ENCODE results near the gene NDST3.

Gene NDST3

DNA sequence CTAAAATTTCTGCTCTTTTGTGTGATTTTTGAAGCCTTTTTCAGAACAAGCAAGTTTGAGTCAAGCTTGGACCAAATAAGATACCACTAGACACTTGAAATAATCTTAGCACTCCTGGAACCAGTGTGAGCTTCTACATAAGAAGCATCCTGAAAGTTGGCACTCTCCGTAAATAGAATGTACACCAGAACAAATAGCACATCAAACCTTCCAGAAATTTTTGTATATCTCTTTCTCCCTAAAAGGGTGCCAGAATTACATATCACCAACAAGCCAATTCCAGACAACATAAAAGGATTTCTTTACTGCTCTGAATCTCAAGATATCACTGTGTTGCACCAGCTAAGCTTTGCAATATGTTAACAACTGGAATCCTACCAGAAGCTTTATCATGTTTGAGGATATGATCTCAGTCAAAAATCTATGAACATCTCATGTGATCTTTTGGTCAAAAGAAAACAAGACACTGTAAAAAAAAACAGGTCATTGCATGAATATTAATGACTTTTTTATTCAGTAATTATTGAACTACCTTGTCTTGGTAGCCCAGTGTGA, 201.4 kb downstream of the NDST3 start:
- ChIA-PET CTCF (interaction anchor here (0.7 kb wide), 1 partner anchor 439 kb away, joined by 4 read pairs; no protein-coding TSS in a partner anchor), POLR2A (no interaction called here)
- no peak for TF ChIP-seq LEF1 (IDR thresholded peaks at IDR 0.05; ENCODE audit: borderline replicate concordance)
- TF ChIP-seq, protein P1, sequence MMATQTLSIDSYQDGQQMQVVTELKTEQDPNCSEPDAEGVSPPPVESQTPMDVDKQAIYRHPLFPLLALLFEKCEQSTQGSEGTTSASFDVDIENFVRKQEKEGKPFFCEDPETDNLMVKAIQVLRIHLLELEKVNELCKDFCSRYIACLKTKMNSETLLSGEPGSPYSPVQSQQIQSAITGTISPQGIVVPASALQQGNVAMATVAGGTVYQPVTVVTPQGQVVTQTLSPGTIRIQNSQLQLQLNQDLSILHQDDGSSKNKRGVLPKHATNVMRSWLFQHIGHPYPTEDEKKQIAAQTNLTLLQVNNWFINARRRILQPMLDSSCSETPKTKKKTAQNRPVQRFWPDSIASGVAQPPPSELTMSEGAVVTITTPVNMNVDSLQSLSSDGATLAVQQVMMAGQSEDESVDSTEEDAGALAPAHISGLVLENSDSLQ (IDR thresholded peaks at IDR 0.05): no peak
- no peak for TF ChIP-seq HDGF (IDR thresholded peaks at IDR 0.05; ENCODE audit: borderline replicate concordance)
- TF ChIP-seq SP1 (IDR thresholded peaks at IDR 0.05): no peak
- TF ChIP-seq BHLHE40 (IDR thresholded peaks at IDR 0.05; ENCODE audit: borderline replicate concordance): no peak
- no peak for TF ChIP-seq ARNT (IDR thresholded peaks at IDR 0.05)
- no peak for TF ChIP-seq L3MBTL2 (conservative IDR thresholded peaks at IDR 0.05)
- TF ChIP-seq TARDBP (IDR thresholded peaks at IDR 0.05): no peak
- no peak for TF ChIP-seq CTBP1 (IDR thresholded peaks at IDR 0.05; ENCODE audit: borderline replicate concordance)
- no peak for TF ChIP-seq FOXM1 (IDR thresholded peaks at IDR 0.05; ENCODE audit: borderline replicate concordance)
- no peak for TF ChIP-seq ZNF384 (IDR thresholded peaks at IDR 0.05)
- no peak for TF ChIP-seq SUZ12 (IDR thresholded peaks at IDR 0.05)
- TF ChIP-seq NFRKB (IDR thresholded peaks at IDR 0.05): no peak
- DNase-seq (ENCODE audit: extremely low spot score): no peak

DNA sequence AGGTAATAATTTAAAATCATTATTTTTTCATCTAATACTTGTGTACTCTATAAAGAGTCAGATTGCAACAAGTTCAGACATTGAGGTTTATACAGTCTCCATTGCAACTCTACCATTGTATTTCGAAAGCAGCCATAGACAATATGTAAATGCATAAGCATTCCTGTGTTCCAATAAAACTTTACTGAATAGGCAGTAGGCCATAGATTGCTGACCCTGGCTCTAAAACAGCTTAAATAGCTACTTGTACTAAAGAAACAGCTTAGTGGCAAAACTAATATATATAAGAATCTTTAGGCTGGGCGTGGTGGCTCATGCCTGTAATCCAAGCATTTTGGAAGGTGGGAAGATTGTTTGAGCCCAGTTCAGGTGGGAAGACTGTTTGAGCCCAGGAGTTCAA, 203.2 kb downstream of the NDST3 start:
- POLR2A ChIA-PET: no interaction called here
- CTCF ChIA-PET: no interaction called here
- no peak for DNase-seq (ENCODE audit: extremely low spot score)
- TF ChIP-seq ELF4 (IDR thresholded peaks at IDR 0.05) (no peak), FOXK2 (IDR thresholded peaks at IDR 0.05) (no peak), TARDBP (IDR thresholded peaks at IDR 0.05) (no peak), BHLHE40 (IDR thresholded peaks at IDR 0.05; ENCODE audit: borderline replicate concordance) (no peak), CTBP1 (IDR thresholded peaks at IDR 0.05; ENCODE audit: borderline replicate concordance) (no peak), ZNF384 (IDR thresholded peaks at IDR 0.05) (no peak), NFRKB (IDR thresholded peaks at IDR 0.05) (no peak), FOXM1 (IDR thresholded peaks at IDR 0.05; ENCODE audit: borderline replicate concordance) (no peak), L3MBTL2 (conservative IDR thresholded peaks at IDR 0.05) (no peak), FOXA1 (IDR thresholded peaks at IDR 0.05) (no peak), SP1 (IDR thresholded peaks at IDR 0.05) (no peak), ARNT (IDR thresholded peaks at IDR 0.05) (no peak), SUZ12 (IDR thresholded peaks at IDR 0.05) (no peak), LEF1 (IDR thresholded peaks at IDR 0.05; ENCODE audit: borderline replicate concordance) (no peak), HDGF (IDR thresholded peaks at IDR 0.05; ENCODE audit: borderline replicate concordance) (no peak)
- TF ChIP-seq, protein P1 (IDR thresholded peaks at IDR 0.05): no peak

DNA sequence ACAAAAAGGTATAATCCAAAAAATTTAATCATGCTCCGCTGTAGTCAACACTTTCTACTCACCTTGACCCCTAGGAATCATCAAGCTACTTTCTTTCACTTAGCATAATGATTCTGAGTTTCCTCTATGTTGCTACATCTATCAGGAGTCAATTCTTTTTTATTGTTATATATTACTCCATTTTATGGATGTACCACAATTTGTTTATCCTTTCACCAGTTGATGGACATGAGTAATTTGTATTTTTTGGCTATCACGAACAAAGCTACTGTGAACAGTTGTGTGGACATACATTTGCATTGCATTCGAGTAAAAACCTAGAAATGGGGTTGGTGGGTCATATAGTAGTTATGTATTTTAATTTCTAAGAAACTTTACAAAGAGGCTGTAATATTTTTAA, 215.6 kb downstream of the NDST3 start:
- TF ChIP-seq ARNT (IDR thresholded peaks at IDR 0.05) (no peak), HDGF (IDR thresholded peaks at IDR 0.05; ENCODE audit: borderline replicate concordance) (no peak), TARDBP (IDR thresholded peaks at IDR 0.05) (no peak), FOXM1 (IDR thresholded peaks at IDR 0.05; ENCODE audit: borderline replicate concordance) (no peak), ELF4 (IDR thresholded peaks at IDR 0.05) (no peak)
- TF ChIP-seq, protein P1 (IDR thresholded peaks at IDR 0.05): no peak
- ChIA-PET CTCF (no interaction called here), POLR2A (no interaction called here)
- DNase-seq (ENCODE audit: extremely low spot score): no peak

DNA sequence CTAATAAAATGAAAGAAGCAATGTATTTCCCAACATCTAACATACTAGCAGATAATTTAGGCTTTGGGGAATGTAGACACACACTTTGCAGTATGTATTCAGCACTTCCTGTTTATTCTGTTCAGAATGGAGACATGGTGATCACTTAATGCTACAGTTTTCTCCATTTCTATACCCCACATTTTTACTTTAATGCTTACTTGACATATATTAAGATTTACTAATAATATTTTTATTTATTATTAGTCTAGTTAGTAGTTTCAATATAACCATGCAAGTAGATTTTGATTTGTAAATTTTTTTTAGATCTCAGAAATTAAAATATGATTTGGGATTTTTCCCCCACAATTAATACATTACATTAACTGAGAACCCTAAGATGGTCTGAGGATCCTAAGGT, 220.1 kb downstream of the NDST3 start:
- CTCF ChIA-PET: no interaction called here
- POLR2A ChIA-PET: no interaction called here

DNA sequence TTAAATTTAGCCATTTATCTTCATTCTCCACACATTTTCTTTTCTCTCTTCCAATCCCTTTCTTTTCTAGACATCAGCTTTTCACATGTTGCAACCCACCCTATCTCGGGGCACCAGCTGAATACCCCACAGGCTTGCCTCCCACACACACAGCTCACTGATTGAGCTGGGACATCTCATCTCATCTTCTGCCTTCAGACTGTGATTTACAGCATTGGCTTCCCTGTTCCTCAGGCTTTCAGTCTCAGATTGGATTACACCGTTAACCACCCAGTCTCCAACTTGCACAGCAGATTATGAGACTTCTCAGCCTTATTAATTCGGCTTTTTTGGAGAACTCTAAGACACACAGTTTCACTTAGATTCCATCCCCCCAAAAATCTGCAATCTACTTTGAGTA, 224.8 kb downstream of the NDST3 start:
- DNase-seq (ENCODE audit: extremely low spot score): no peak
- no peak for TF ChIP-seq SUZ12 (IDR thresholded peaks at IDR 0.05)
- TF ChIP-seq, protein P1 (IDR thresholded peaks at IDR 0.05): peak; percentile 53; the same call in 1 of the 2 replicates
- CTCF ChIA-PET: no interaction called here
- POLR2A ChIA-PET: no interaction called here

More for the DNA sequence above, 220.1 kb downstream of the NDST3 start:
- no peak for DNase-seq (ENCODE audit: extremely low spot score)
- TF ChIP-seq NFRKB (IDR thresholded peaks at IDR 0.05): no peak
- TF ChIP-seq ELF4 (IDR thresholded peaks at IDR 0.05): no peak
- TF ChIP-seq SUZ12 (IDR thresholded peaks at IDR 0.05): no peak

DNA sequence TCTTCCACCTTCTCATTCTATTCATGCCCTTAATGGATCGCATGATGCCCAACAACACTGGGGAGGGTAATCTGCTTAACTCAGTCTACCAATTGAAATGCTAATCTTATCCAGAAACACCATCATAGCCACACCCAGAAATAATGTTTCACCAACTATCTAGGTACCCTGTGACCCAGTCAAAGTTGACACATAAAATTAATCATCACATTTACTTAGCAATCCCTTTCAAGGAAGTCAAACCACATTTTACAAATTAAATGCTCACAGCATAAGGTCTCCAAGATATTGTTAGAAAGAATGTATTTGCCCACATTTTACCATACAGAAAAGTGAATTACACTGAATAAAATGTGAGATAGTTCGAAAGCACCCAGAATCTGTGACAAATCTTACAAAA, 226.0 kb downstream of the NDST3 start:
- TF ChIP-seq BHLHE40 (IDR thresholded peaks at IDR 0.05; ENCODE audit: borderline replicate concordance) (no peak), FOXM1 (IDR thresholded peaks at IDR 0.05; ENCODE audit: borderline replicate concordance) (no peak), NFRKB (IDR thresholded peaks at IDR 0.05) (no peak), L3MBTL2 (conservative IDR thresholded peaks at IDR 0.05) (no peak), ELF4 (IDR thresholded peaks at IDR 0.05) (no peak), SP1 (IDR thresholded peaks at IDR 0.05) (no peak), ZNF384 (IDR thresholded peaks at IDR 0.05) (no peak), LEF1 (IDR thresholded peaks at IDR 0.05; ENCODE audit: borderline replicate concordance) (no peak), SUZ12 (IDR thresholded peaks at IDR 0.05) (no peak), CTBP1 (IDR thresholded peaks at IDR 0.05; ENCODE audit: borderline replicate concordance) (no peak), FOXK2 (IDR thresholded peaks at IDR 0.05) (no peak), HDGF (IDR thresholded peaks at IDR 0.05; ENCODE audit: borderline replicate concordance) (no peak), TARDBP (IDR thresholded peaks at IDR 0.05) (no peak), FOXA1 (IDR thresholded peaks at IDR 0.05) (no peak), ARNT (IDR thresholded peaks at IDR 0.05) (no peak)
- TF ChIP-seq, protein P1 (IDR thresholded peaks at IDR 0.05): no peak

More for the DNA sequence above, 226.0 kb downstream of the NDST3 start:
- POLR2A ChIA-PET: no interaction called here
- no peak for DNase-seq (ENCODE audit: extremely low spot score)
- CTCF ChIA-PET: no interaction called here
